ENCODE measurements around the gene HPS4.

HPS4 gene

GRCh38 chr22:26428515-26429457 is 54.8 kb downstream of the HPS4 start, which contains the start of gene ASPHD2:
Gene ASPHD2 (plus strand): TSS chr22:26429260. CDS start chr22:26433616, 4,356 bp downstream.
- WGBS (ENCODE audit: extremely low coverage, insufficient coverage, insufficient read length), result no CpG with 5 or more reads among the region's 96 CpGs
- Histone ChIP-seq H3K27ac (ENCODE audit: low read depth, low read length) (no peak within 1 kb of the TSS), H3K9ac (ENCODE audit: low read length) (peak within 1 kb of the TSS; percentile 35), H2BK12ac (ENCODE audit: low read length) (peak within 1 kb of the TSS; percentile 11), H3K4me2 (ENCODE audit: low read length) (peak within 1 kb of the TSS; percentile 87), H4K8ac (ENCODE audit: low read depth, low read length) (peak within 1 kb of the TSS; percentile 73), H3K4ac (ENCODE audit: low read depth, low read length) (peak within 1 kb of the TSS; percentile 16), H3K18ac (ENCODE audit: low read length) (peak within 1 kb of the TSS; percentile 80), H3K4me3 (ENCODE audit: low read depth, low read length) (peak within 1 kb of the TSS; percentile 87), H3K4me1 (ENCODE audit: control insufficient read depth in 1 of 2, insufficient read depth in 2 of 2, low read length in 2 of 2) (peaks cover 9 to 17% of the 10 kb centered on the region in 2 experiments), H3K79me2 (ENCODE audit: control insufficient read depth, insufficient read depth, low read length, poor library complexity) (peaks cover 2% of the 10 kb centered on the region), H3K9me3 (ENCODE audit: insufficient read depth, low read depth, low read length) (peaks cover 3% of the 10 kb centered on the region), H3K36me3 (ENCODE audit: control insufficient read depth in 1 of 2, insufficient read depth in 2 of 2, low read length in 2 of 2) (peaks cover 3 to 5% of the 10 kb centered on the region in 2 experiments), H2BK120ac (ENCODE audit: insufficient read depth, low read length, poor library complexity) (peak within 1 kb of the TSS; percentile 9), H3K23ac (ENCODE audit: low read length) (no peak within 1 kb of the TSS), H3K27me3 (ENCODE audit: insufficient read depth, low read length) (no peaks in the 10 kb centered on the region), H4K12ac (ENCODE audit: low read depth, low read length) (peak within 1 kb of the TSS; percentile 57), H3K14ac (ENCODE audit: low read length) (peak within 1 kb of the TSS; percentile 60), H3K79me1 (ENCODE audit: low read length) (peaks cover 7% of the 10 kb centered on the region), H2AK5ac (ENCODE audit: low read length) (peak within 1 kb of the TSS; percentile 13), H2AFZ (ENCODE audit: insufficient read depth, low read length, poor library complexity) (peak within 1 kb of the TSS; percentile 44), H2BK5ac (ENCODE audit: low read depth, low read length, poor library complexity) (peak within 1 kb of the TSS; percentile 15), H4K91ac (ENCODE audit: low read depth, low read length) (peak within 1 kb of the TSS; percentile 67)
- DNase-seq, result peak; percentile 21 to 61

DNA sequence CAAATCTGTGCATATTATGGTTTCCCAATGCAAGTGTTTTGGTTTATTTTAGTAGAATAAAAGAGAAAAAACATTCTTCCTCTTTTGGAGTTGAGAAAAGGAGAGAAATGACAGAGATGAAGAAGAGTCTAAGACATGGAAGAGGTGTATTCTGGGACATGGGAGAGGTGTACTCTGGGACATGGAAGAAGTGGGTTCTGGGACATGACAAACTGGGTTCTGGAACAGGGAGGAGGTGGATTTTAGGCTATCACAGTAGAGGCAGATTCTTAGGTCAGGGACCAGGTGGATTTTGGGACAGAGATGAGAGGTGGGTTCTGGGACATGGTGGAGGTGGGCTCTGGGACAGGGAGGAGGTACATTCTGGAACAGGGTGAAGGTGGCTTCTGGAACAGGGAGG is 56.7 kb downstream of the HPS4 start:
- no peak overlapping the region for H3K27ac ChIP-seq (ENCODE audit: low read depth, low read length)
- H3K79me1 ChIP-seq (ENCODE audit: low read length), result peaks cover 7% of the 10 kb centered on the region
- no peak for DNase-seq
- H3K27me3 ChIP-seq (ENCODE audit: insufficient read depth, low read length), result no peaks in the 10 kb centered on the region
- H3K18ac ChIP-seq (ENCODE audit: low read length), result no peak overlapping the region
- H2BK5ac ChIP-seq (ENCODE audit: low read depth, low read length, poor library complexity), result no peak overlapping the region
- H4K91ac ChIP-seq (ENCODE audit: low read depth, low read length), result no peak overlapping the region
- no peak overlapping the region for H3K4me2 ChIP-seq (ENCODE audit: low read length)
- H3K9me3 ChIP-seq (ENCODE audit: insufficient read depth, low read depth, low read length), result no peaks in the 10 kb centered on the region
- H3K79me2 ChIP-seq (ENCODE audit: control insufficient read depth, insufficient read depth, low read length, poor library complexity), result peaks cover 2% of the 10 kb centered on the region
- no peak overlapping the region for H2BK12ac ChIP-seq (ENCODE audit: low read length)
- H3K4ac ChIP-seq (ENCODE audit: low read depth, low read length), result no peak overlapping the region
- no peak overlapping the region for H3K14ac ChIP-seq (ENCODE audit: low read length)
- no peak overlapping the region for H2BK120ac ChIP-seq (ENCODE audit: insufficient read depth, low read length, poor library complexity)
- H4K8ac ChIP-seq (ENCODE audit: low read depth, low read length), result no peak overlapping the region
- H3K9ac ChIP-seq (ENCODE audit: low read length), result no peak overlapping the region
- no peak overlapping the region for H3K23ac ChIP-seq (ENCODE audit: low read length)
- no peaks in the 10 kb centered on the region for H3K36me3 ChIP-seq (ENCODE audit: control insufficient read depth in 1 of 2, insufficient read depth in 2 of 2, low read length in 2 of 2)
- no peak overlapping the region for H3K4me3 ChIP-seq (ENCODE audit: low read depth, low read length)
- H2AK5ac ChIP-seq (ENCODE audit: low read length), result no peak overlapping the region
- no peak overlapping the region for H2AFZ ChIP-seq (ENCODE audit: insufficient read depth, low read length, poor library complexity)
- no peak overlapping the region for H4K12ac ChIP-seq (ENCODE audit: low read depth, low read length)
- H3K4me1 ChIP-seq (ENCODE audit: control insufficient read depth in 1 of 2, insufficient read depth in 2 of 2, low read length in 2 of 2), result peaks cover 9 to 17% of the 10 kb centered on the region in 2 experiments

- no peak overlapping the region for H4K8ac ChIP-seq (ENCODE audit: low read depth, low read length)
- no peak overlapping the region for H4K91ac ChIP-seq (ENCODE audit: low read depth, low read length)
- H2AK5ac ChIP-seq (ENCODE audit: low read length), result no peak overlapping the region
- no peak overlapping the region for H2BK12ac ChIP-seq (ENCODE audit: low read length)
- H3K23ac ChIP-seq (ENCODE audit: low read length), result no peak overlapping the region
- no peak overlapping the region for H3K4ac ChIP-seq (ENCODE audit: low read depth, low read length)
- H3K14ac ChIP-seq (ENCODE audit: low read length), result no peak overlapping the region
- H3K4me3 ChIP-seq (ENCODE audit: low read depth, low read length), result no peak overlapping the region
- H3K9me3 ChIP-seq (ENCODE audit: insufficient read depth, low read depth, low read length), result no peaks in the 10 kb centered on the region
- no CpG with 5 or more reads among the region's 3 CpGs for WGBS (ENCODE audit: extremely low coverage, insufficient coverage, insufficient read length)
- H3K18ac ChIP-seq (ENCODE audit: low read length), result no peak overlapping the region
- H3K27me3 ChIP-seq (ENCODE audit: insufficient read depth, low read length), result no peaks in the 10 kb centered on the region
- no peaks in the 10 kb centered on the region for H3K36me3 ChIP-seq (ENCODE audit: control insufficient read depth in 1 of 2, insufficient read depth in 2 of 2, low read length in 2 of 2)
- no peak overlapping the region for H3K4me2 ChIP-seq (ENCODE audit: low read length)
- peak overlapping the region; percentile 87 for H3K27ac ChIP-seq (ENCODE audit: low read depth, low read length)
- peaks cover 15% of the 10 kb centered on the region for H3K79me1 ChIP-seq (ENCODE audit: low read length)
- DNase-seq, result no peak
- H3K79me2 ChIP-seq (ENCODE audit: control insufficient read depth, insufficient read depth, low read length, poor library complexity), result no peaks in the 10 kb centered on the region
- H4K12ac ChIP-seq (ENCODE audit: low read depth, low read length), result no peak overlapping the region
- no peak overlapping the region for H2AFZ ChIP-seq (ENCODE audit: insufficient read depth, low read length, poor library complexity)
- no peak overlapping the region for H3K9ac ChIP-seq (ENCODE audit: low read length)
- H3K4me1 ChIP-seq (ENCODE audit: control insufficient read depth in 1 of 2, insufficient read depth in 2 of 2, low read length in 2 of 2), result peaks cover 19 to 22% of the 10 kb centered on the region in 2 experiments
- peak overlapping the region; percentile 18 for H2BK5ac ChIP-seq (ENCODE audit: low read depth, low read length, poor library complexity)
- no peak overlapping the region for H2BK120ac ChIP-seq (ENCODE audit: insufficient read depth, low read length, poor library complexity)
Observed at GRCh38 chr22:26418620-26419019, 65.0 kb downstream of the HPS4 start.

- peak overlapping the region; percentile 26 for H3K4ac ChIP-seq (ENCODE audit: low read depth, low read length)
- H2BK120ac ChIP-seq (ENCODE audit: insufficient read depth, low read length, poor library complexity), result peak overlapping the region; percentile 75
- no peak overlapping the region for H3K4me3 ChIP-seq (ENCODE audit: low read depth, low read length)
- peak overlapping the region; percentile 87 for H3K27ac ChIP-seq (ENCODE audit: low read depth, low read length)
- H2AFZ ChIP-seq (ENCODE audit: insufficient read depth, low read length, poor library complexity), result no peak overlapping the region
- no peaks in the 10 kb centered on the region for H3K79me2 ChIP-seq (ENCODE audit: control insufficient read depth, insufficient read depth, low read length, poor library complexity)
- H2BK5ac ChIP-seq (ENCODE audit: low read depth, low read length, poor library complexity), result peak overlapping the region; percentile 63
- H4K91ac ChIP-seq (ENCODE audit: low read depth, low read length), result peak overlapping the region; percentile 92
- H2AK5ac ChIP-seq (ENCODE audit: low read length), result peak overlapping the region; percentile 55
- DNase-seq, result no peak
- no peak overlapping the region for H3K23ac ChIP-seq (ENCODE audit: low read length)
- H3K9ac ChIP-seq (ENCODE audit: low read length), result no peak overlapping the region
- H3K14ac ChIP-seq (ENCODE audit: low read length), result peak overlapping the region; percentile 36
- H3K4me1 ChIP-seq (ENCODE audit: control insufficient read depth in 1 of 2, insufficient read depth in 2 of 2, low read length in 2 of 2), result peaks cover 19 to 22% of the 10 kb centered on the region in 2 experiments
- H3K9me3 ChIP-seq (ENCODE audit: insufficient read depth, low read depth, low read length), result no peaks in the 10 kb centered on the region
- H3K4me2 ChIP-seq (ENCODE audit: low read length), result peak overlapping the region; percentile 44
- peak overlapping the region; percentile 48 for H3K18ac ChIP-seq (ENCODE audit: low read length)
- no peak overlapping the region for H4K12ac ChIP-seq (ENCODE audit: low read depth, low read length)
- no peaks in the 10 kb centered on the region for H3K27me3 ChIP-seq (ENCODE audit: insufficient read depth, low read length)
- H4K8ac ChIP-seq (ENCODE audit: low read depth, low read length), result peak overlapping the region; percentile 39
- peaks cover 15% of the 10 kb centered on the region for H3K79me1 ChIP-seq (ENCODE audit: low read length)
- no CpG with 5 or more reads among the region's 3 CpGs for WGBS (ENCODE audit: extremely low coverage, insufficient coverage, insufficient read length)
- no peaks in the 10 kb centered on the region for H3K36me3 ChIP-seq (ENCODE audit: control insufficient read depth in 1 of 2, insufficient read depth in 2 of 2, low read length in 2 of 2)
- peak overlapping the region; percentile 68 for H2BK12ac ChIP-seq (ENCODE audit: low read length)
Observed at GRCh38 chr22:26417406-26417805, 66.2 kb downstream of the HPS4 start.
